Bone marrow (tissue), 2 donors: ENCODE data around the gene SBNO2.
"Not testable (repeated sequence)": the region's sequence is repeated elsewhere in the genome, so short reads cannot be mapped to it uniquely, and the experiment has no call there.

Experiments used
- DNase-seq, 2 donors: peaks; one replicate each; lab custom pipeline; 2025; lab: John Stamatoyannopoulos, UW

The SBNO2 gene

DNA sequence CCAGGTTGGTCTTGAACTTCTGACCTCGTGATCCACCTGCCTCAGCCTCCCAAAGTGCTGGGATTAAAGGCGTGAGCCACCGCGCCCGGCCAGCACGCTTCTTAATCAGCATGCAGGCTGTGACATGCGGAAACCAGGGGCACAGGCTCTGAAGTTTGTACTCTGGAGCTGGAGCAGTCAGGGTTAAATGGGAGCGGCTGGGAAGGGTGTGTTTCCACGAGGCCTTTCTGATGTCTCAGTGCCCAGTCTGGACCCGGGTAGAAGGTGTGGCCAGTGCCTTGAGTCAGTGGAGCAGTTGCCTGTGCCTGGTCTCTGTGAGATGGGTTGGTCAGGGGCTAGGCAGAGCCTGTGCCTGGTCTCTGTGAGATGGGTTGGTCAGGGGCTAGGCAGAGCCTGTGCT, 34.8 kb upstream of the SBNO2 start:
- DNase-seq = not testable (repeated sequence)

DNA sequence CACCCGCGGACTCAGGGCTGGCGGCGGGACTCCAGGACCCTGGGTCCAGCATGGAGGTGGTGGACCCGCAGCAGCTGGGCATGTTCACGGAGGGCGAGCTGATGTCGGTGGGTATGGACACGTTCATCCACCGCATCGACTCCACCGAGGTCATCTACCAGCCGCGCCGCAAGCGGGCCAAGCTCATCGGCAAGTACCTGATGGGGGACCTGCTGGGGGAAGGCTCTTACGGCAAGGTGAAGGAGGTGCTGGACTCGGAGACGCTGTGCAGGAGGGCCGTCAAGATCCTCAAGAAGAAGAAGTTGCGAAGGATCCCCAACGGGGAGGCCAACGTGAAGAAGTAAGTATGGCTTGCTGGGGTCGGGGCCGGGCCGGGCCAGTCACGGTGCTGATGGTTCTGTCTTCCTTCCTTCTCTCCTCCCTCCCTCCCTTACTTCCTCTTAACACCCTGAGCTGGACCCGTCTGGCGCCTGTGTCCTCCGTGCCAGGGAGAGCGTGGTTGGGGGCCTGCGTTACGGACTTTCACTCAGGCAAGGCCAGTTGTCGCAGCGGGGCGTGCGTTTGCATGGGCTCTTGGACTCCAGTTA, 32.9 kb upstream of the SBNO2 start:
- DNase-seq = peak; percentile 32 to 46

DNA sequence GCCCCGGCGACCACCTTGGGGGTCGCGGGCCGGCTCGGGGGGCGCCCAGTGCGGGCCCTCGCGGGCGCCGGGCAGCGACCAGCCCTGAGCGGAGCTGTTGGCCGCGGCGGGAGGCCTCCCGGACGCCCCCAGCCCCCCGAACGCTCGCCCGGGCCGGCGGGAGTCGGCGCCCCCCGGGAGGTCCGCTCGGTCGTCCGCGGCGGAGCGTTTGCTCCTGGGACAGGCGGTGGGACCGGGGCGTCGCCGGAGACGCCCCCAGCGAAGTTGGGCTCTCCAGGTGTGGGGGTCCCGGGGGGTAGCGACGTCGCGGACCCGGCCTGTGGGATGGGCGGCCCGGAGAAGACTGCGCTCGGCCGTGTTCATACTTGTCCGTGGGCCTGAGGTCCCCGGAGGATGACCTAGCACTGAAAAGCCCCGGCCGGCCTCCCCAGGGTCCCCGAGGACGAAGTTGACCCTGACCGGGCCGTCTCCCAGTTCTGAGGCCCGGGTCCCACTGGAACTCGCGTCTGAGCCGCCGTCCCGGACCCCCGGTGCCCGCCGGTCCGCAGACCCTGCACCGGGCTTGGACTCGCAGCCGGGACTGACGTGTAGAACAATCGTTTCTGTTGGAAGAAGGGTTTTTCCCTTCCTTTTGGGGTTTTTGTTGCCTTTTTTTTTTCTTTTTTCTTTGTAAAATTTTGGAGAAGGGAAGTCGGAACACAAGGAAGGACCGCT, 32.2 kb upstream of the SBNO2 start:
- DNase-seq = no peak

DNA sequence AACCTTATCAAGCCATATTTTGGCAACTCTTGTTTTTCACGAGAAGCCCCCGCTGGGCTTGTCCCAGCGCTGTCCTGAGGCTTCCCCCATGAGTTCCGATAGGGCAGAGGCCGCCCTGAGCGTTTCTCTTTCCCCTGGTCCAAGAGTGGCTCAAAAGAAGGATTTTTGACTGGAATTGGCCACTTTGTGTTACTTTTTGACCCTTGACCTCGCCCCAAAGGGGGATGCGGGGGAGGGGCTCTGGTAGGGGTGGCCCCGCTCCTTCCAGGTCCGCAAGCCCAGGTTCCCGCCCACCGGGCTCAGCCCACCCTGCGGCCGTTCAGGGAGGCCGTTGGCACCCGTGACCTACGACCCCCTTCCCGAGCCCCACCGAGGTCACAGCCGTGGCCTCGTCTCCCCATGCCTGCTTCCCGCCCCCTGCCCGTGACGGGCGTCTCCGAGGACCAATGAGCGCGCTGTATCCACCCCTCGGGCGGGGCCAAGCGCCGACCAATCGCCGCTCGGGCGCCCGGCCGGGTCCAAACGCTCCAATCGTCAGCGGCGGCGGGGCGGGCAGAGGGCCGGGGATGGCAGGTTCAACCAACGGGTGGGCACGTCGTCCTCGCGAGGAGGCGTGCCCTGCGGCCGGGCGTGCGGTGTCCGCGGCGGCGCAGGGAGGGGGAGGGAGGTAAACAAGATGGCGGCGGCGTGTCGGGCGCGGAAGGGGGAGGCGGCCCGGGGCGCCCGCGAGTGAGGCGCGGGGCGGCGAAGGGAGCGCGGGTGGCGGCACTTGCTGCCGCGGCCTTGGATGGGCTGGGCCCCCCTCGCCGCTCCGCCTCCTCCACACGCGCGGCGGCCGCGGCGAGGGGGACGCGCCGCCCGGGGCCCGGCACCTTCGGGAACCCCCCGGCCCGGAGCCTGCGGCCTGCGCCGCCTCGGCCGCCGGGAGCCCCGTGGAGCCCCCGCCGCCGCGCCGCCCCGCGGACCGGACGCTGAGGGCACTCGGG, 31.3 kb upstream of the SBNO2 start, which contains the start of gene STK11:
Gene STK11, plus strand, starts transcription at position 665 of the 986 bp plus-strand sequence. CDS start 1,136 bp downstream, outside the sequence.
- peak; percentile 92 to 96 for DNase-seq

DNA sequence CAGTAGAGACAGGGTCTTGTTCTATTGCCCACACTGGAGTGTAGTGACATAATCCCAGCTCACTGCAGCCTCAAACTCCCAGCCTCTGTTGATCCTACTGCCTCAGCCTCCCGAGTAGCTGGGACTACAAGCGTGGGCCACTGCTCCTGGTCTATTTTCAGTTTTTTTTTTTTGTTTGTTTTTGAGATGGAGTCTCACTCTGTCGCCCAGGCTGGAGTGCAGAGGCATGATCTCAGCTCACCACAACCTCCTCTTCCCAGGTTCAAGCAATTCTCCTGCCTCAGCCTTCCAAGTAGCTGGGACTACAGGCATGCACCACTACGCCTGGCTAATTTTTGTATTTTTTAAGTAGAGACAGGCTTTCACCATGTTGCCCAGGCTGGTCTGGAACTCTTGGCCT, 26.5 kb upstream of the SBNO2 start:
- not testable (repeated sequence) for DNase-seq

DNA sequence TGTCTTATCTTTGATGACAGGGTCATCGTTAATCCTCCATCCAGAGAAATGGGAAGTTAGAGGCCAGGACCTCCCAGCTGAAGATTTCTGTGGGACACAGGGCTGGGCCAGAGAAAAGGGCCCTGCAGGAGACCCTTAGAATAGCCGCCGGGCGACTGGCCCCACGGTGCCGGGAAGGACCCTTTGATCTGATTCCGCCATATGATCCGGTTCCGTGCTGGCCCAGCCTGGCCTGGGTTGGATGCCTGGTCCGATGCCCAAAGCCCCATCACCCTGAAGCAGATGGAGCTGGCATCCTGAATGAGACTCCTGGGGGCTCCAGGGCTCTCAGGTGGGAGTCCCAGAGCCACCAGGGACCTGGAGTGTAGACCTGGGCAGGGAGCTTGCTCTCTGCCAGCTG, 25.5 kb upstream of the SBNO2 start:
- no peak for DNase-seq

DNA sequence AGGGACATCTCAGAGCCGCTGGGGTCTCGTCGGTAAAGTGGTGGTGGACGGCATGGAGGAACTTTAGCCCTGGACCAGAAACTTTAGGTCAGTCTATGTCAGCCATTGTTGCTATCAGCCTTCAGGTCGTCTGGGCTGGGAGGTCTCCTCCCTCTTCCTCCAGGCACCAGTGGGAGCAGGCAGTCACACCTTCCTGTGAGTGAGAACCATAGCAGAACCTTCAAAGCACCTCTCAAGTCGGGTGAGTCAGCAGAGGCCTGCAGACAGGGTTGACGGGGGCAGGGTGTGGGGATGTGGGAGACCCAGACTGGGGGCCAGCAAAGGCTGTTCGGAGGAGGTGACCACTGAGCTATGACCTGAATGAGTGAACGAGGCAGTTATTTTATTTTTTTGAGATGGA, 15.4 kb upstream of the SBNO2 start:
- DNase-seq = no peak

DNA sequence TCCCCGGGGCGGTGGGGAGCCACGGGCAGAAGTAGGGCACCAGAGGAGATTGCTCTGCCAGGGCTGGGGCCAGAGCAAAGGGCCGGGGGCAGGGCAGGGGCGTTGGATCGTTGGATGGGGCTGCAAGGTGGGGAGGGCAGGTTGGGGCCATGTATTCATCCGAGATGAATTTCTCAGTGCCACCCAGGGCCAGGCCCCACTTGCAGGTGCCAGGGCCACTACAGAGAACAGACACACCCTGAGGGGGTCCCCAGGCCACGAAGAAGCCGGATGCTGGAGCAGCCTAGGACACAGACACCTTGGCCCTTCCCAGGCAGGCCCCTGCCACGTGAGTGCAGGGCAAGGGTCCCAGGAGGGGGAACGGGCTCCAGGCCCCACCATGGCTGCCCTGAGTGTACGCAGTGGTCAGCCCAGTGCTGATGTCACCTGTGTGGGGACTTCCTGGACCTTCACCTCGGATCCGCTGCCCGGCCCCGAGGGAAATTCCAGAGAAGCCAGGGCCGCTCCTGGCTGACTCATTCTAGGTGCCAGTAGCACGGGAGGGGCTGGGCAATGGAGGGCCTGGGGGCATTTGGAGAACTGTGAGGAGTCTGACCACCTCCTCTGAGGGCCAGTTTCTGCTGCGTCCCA, 9.6 kb upstream of the SBNO2 start:
- no peak for DNase-seq

DNA sequence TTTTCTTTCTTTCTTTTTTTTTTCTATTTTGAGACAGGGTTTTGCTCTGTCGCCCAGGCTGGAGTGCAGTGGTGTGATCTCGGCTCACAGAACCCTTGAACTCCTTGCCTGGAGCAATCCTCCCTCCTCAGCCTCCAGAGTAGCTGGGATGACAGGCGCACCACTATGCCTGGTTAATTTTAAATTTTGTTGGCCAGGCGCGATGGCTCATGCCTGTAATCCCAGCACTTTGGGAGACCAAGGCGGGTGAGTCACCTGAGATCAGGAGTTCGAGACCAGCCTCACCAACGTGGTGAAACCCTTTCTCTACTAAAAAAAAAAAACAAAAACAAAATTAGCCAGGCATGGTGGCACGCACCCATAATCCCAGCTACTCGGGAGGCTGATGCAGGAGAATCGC, 8.7 kb upstream of the SBNO2 start:
- no peak for DNase-seq

DNA sequence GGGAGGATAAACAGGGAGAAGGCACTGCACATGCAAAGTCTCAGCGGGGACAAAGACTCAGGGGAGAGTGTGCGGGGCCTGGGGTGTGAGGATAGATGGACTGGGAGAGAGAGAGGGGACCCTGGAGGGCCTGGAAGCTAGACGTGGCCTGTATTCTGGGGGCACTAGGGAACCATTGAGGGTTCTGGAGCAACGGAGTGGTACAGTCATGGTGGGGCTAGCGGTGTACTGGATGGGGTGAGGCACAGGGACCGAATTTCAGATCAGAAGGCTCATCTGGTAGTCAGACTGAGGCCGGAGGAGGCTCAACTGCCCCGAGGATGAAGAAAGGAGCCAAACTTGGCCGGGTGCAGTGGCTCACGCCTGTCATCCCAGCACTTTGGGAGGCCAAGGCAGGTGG, 8.0 kb upstream of the SBNO2 start:
- no peak for DNase-seq

DNA sequence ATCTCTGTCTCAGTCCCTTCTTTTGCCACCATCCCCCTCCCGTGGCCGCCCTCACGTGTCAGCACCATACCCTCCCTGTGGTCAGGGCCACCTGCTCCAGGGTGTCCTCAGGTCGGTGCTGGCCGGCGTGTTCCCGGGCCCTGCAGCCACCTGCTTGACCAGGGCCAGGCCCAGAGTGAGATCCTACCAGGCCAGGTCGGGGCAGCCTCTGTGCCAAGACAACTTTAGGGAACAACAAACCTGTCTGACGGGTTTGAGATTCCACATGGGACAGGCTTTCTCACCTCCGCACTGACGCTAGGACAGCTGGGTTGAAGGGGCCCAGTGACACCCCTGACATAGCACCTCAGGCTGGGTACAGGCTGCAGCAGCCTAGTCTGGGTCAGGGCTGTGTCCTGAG, 7.5 kb upstream of the SBNO2 start:
- no peak for DNase-seq

DNA sequence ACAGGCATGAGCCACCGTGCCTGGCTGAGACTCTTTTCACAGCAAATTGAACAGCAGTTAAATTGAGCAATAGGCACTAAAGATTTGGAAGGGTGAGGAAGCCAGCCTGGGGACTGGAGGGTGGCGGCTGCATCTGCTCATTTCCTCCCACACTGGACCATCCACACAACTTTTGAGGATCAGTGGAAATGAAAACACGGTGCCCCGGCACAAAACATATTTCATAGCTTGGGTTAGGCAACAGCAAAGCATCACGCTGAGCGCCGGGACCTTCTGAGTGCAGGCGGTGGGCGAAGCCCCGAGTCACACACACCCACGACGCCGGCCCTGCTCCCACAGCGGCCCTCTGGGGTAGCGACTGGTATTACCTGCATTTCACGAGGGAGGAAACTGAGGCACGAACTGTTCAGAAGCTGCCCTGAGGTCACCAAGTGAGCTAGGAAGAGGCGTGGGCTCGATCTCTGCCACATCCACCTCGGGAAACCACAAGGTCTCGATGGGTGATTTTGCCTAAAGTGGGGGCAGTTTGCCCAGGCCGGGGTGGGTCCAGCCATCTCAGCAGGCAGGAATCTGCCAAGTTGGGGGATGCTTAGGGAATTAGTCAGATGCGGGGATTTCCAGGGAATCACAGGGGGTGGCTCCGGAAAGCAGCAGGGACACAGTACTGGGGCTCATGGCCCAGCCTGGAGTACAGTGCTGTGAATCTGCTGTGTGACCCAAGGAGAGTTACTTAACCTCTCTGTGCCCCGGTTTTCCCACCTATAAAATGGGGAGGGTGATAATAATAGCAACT, 3.5 kb upstream of the SBNO2 start:
- DNase-seq = no peak

DNA sequence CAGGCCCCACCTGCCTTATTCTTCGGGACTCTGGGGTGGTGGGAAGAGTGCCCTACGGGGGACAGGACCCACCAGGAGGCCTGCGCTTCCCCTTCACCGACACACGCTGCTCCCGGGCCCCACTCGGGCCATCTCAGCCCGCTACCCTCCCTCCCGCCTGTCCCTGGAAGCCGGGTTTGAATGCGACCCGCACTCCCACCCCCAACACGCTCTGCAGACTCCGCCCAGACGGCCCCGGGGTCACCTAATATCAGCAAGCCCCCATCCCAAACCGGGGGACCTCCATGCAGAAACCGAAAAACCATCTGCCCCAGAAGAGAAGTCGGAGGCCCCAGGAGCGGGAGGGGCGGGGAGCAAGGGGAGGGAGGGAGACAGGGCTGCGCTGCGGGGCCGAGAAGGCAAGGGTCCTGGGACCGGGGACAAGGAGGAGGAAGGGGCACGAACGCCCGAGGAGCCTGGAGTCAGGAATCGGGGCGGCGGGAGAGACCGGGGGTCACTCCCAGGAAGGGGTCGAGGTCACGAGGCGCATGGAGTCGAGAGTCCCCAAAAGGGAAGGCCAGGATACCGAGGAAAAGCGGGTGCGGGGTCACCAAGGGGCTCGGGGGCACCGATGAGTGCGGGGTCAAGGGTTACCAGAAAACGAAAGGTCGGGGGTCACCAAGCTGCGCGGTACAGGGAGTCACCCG, 766 bp downstream of the SBNO2 start:
- DNase-seq = peak in 1 of 2 donors; percentile 5

DNA sequence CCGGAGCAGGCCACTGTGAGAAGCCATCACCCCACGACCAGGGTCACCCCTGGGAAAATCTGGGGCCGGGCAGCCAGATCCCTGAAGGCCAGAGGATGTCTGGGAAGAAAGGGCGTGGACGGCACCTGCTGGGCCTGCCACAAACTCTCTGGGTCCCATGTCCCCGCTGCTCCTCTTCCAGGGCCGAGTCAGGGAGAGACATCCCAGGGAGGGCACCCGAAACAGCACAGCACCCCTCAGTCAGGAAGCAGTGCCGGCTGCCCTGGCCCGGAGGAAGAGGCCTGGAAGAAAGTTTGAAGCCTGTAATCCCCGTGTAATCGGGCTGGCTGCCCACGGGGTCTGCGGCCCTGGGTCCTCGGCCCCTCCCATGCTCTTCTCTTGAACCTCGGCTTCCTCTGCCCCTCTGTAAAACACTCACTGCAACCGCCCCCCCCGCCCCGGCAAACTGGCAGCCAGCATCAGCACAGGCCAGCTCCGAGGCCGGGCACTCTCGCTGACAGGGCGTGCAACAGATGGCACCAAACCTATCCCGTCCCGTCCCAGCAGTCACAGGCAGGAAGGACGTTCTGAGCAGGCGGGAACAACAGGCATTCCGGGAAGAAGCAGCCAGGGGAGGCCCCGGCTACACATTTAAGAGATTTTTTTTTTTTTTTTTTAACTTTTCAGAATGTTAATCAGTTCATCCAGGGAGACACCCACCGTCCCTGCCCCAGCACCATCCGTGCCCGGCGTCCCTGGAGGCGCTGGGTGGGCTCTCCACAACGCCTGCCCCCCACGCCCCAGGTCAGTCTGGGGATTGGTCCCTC, 1.5 kb downstream of the SBNO2 start:
- no peak for DNase-seq

DNA sequence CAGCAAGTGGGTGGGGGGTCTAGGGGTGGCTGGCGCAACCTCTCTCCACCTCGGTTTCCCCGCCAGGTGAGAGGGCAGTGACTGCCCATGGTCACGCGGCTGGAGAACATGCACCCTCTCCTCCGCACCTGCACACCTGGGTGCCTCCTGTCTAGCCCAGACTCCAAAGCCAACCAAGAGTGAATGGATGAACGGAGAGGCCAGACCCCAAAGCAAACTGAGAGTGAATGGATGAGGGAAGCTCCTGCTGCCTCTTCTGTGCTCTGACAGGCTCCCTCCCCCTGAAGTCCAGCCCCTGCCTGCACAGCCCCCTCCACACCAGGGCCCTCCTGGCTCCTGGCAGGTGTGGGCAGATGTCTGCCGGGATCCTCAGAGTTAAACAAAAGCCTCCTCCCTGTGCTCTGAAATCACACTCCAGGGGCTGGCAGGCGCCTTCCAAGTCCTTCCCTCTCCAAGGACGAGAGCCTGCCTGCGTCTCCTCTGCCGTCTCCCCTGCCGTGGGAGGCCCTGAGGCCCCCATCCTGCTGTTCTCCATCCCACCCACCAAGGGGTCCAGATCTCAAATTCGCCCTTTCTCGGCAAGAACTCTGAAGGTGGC, 2.2 kb downstream of the SBNO2 start:
- no peak for DNase-seq

DNA sequence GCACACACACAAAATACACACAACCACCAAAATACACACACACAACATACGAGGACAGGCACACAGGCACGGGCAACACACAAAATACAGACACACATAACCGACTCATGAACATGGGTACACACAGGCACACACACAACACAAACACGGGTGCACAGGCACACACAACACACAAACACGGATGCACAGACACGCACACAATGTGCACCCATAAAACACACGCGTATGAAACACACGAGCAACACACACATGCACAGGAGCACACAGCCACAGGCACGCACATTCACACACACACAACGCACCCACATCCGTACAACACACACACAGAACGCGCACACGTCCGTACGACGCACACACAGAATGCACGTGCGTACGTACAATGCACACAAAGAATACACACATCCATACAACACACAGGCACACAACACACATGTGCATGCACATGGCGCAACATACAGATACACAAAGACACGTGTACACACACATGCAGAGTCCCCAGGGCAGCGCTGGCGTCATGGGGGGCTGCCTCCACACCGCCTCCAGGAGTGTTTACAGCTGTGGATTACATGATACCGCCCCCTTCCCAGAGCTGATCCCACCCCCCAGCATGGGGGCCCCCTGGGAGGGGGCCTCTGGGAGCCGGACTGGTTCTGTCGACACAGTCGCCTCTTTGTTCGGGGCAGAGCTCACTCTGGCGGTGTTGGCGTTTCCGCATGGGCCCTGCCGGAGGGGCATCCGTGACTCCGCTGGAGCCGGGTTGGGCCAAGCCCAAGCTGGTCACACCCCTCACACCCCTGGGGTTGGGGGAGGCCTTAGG, 2.9 kb downstream of the SBNO2 start:
- DNase-seq = no peak

DNA sequence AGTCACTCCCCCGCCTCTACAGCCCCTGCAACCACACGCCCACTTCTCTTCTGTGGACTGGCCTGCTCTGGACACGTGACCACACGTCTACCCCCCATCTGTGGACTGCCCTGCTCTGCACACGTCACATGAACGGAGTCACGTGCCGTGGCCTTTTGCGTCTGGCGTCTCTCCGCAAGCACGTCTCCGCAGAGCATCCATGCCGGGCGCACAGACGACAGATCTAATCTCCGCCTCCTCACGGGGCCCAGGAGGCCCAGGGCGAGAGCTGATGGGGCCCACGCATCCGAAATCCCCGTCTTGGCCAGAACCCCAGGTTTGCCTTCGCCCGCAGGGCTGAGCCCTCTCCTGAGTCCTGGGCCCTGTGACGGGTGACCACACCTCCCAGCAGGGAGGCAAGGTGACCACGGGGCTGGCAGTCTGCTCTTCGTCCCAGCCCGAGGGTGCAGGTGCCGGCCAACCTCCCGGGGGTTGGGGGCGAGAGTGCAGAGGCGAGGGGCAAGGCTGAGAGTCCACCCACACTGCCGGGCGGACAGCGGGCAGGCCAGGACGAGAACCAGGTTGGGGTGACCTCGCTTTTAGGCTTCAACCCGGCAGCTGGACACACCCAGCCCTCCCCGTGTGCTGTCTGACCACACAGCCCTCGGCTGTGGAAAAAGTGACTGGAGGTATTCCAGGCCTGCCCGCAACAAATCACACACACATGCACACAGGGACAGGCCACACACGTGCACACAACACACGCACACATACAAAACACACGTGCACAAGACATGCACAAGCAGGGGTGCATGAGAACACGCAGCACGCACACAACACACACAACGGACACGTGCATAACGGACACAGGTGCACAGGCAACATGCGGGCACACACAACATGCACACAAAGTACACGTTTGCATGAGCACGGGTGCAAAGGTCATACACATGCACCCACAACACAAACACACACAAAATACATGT, 3.9 kb downstream of the SBNO2 start:
- DNase-seq = no peak
